Chondrocyte (in vitro differentiated cells): Measurements from ENCODE around the gene INPP4A. TPM values are rescaled to one million over a fixed set of nuclear protein-coding genes. Genes with fewer than 3 reads are reported as not detected.
A peak's percentile ranks its signal among the peaks of the same experiment; 100 is the strongest.

ENCODE experiments used
- DNase-seq: peaks from one replicate; pipeline ENCODE4 v3.0.0; 2021; ENCODE audit warnings: mixed read lengths, low spot score
- H3K27ac Mint-ChIP-seq: one replicate; pipeline ENCODE4 v1.8.0; 2021; ENCODE audit warnings: mild to moderate bottlenecking, moderate library complexity, mixed read lengths; ENCODE audit not compliant: unreplicated experiment
- H3K27me3 Mint-ChIP-seq: 2 replicates; pipeline ENCODE4 v1.8.0; 2021; ENCODE audit warnings: low read depth, mixed read lengths
- H3K36me3 Mint-ChIP-seq: 2 replicates; pipeline ENCODE4 v1.8.0; 2021; ENCODE audit warnings: low read depth, mixed read lengths
- H3K4me1 Mint-ChIP-seq: 2 replicates; pipeline ENCODE4 v1.8.0; 2021; ENCODE audit warnings: low read depth, mild to moderate bottlenecking, mixed read lengths
- H3K4me3 Mint-ChIP-seq: one replicate; pipeline ENCODE4 v1.8.0; 2021; ENCODE audit warnings: mild to moderate bottlenecking, moderate library complexity, mixed read lengths; ENCODE audit not compliant: unreplicated experiment
- H3K9me3 Mint-ChIP-seq: 2 replicates; pipeline ENCODE4 v1.8.0; 2021; ENCODE audit warnings: low read depth, mixed read lengths
- total RNA-seq: library from RNA; stranded (reverse); gene quantifications from 3 replicates; pipeline ENCODE4 v1.2.1, GENCODE V29; 2021
- TF ChIP-seq, protein P1 (sequence below): fragments of 200-600 bp; sonication (generic); IDR thresholded peaks from 2 replicates; pipeline ENCODE4 v1.5.0; 2021; ENCODE audit warnings: antibody characterized with exemption, mild to moderate bottlenecking, moderate library complexity

The INPP4A gene
- total RNA-seq, 1 donor from 2014 or later = 26.1 TPM

- H3K4me3 Mint-ChIP-seq = no peak overlapping the region
- TF ChIP-seq, protein P1, sequence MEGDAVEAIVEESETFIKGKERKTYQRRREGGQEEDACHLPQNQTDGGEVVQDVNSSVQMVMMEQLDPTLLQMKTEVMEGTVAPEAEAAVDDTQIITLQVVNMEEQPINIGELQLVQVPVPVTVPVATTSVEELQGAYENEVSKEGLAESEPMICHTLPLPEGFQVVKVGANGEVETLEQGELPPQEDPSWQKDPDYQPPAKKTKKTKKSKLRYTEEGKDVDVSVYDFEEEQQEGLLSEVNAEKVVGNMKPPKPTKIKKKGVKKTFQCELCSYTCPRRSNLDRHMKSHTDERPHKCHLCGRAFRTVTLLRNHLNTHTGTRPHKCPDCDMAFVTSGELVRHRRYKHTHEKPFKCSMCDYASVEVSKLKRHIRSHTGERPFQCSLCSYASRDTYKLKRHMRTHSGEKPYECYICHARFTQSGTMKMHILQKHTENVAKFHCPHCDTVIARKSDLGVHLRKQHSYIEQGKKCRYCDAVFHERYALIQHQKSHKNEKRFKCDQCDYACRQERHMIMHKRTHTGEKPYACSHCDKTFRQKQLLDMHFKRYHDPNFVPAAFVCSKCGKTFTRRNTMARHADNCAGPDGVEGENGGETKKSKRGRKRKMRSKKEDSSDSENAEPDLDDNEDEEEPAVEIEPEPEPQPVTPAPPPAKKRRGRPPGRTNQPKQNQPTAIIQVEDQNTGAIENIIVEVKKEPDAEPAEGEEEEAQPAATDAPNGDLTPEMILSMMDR = no peak
- peaks cover 13% of the 10 kb centered on the region for H3K4me1 Mint-ChIP-seq
- peaks cover 3% of the 10 kb centered on the region for H3K36me3 Mint-ChIP-seq
- H3K27me3 Mint-ChIP-seq = no peaks in the 10 kb centered on the region
- no peaks in the 10 kb centered on the region for H3K9me3 Mint-ChIP-seq
- no peak for DNase-seq
- H3K27ac Mint-ChIP-seq = no peak overlapping the region
Observed at GRCh38 chr2:98517636-98518035, 73.0 kb downstream of the INPP4A start.

GRCh38 chr2:98518101-98518500, 73.4 kb downstream of the INPP4A start:
- H3K27me3 Mint-ChIP-seq = no peaks in the 10 kb centered on the region
- H3K9me3 Mint-ChIP-seq = no peaks in the 10 kb centered on the region
- H3K4me1 Mint-ChIP-seq = peaks cover 13% of the 10 kb centered on the region
- H3K4me3 Mint-ChIP-seq = no peak overlapping the region
- H3K36me3 Mint-ChIP-seq = peaks cover 3% of the 10 kb centered on the region
- H3K27ac Mint-ChIP-seq = no peak overlapping the region
- no peak for DNase-seq
- TF ChIP-seq, protein P1 = peak; percentile 36

- H3K9me3 Mint-ChIP-seq = no peaks in the 10 kb centered on the region
- peaks cover 3% of the 10 kb centered on the region for H3K36me3 Mint-ChIP-seq
- no peak overlapping the region for H3K27ac Mint-ChIP-seq
- no peak overlapping the region for H3K4me3 Mint-ChIP-seq
- DNase-seq = no peak
- no peaks in the 10 kb centered on the region for H3K27me3 Mint-ChIP-seq
- H3K4me1 Mint-ChIP-seq = peaks cover 11% of the 10 kb centered on the region
- TF ChIP-seq, protein P1 = no peak
Observed at GRCh38 chr2:98519156-98519555, 74.5 kb downstream of the INPP4A start.

GRCh38 chr2:98519851-98520250, 75.2 kb downstream of the INPP4A start:
- H3K4me1 Mint-ChIP-seq = peaks cover 8% of the 10 kb centered on the region
- no peak overlapping the region for H3K4me3 Mint-ChIP-seq
- H3K27me3 Mint-ChIP-seq = no peaks in the 10 kb centered on the region
- H3K27ac Mint-ChIP-seq = no peak overlapping the region
- H3K9me3 Mint-ChIP-seq = no peaks in the 10 kb centered on the region
- peak; percentile 72 for DNase-seq
- TF ChIP-seq, protein P1 = no peak
- peaks cover 3% of the 10 kb centered on the region for H3K36me3 Mint-ChIP-seq

DNA sequence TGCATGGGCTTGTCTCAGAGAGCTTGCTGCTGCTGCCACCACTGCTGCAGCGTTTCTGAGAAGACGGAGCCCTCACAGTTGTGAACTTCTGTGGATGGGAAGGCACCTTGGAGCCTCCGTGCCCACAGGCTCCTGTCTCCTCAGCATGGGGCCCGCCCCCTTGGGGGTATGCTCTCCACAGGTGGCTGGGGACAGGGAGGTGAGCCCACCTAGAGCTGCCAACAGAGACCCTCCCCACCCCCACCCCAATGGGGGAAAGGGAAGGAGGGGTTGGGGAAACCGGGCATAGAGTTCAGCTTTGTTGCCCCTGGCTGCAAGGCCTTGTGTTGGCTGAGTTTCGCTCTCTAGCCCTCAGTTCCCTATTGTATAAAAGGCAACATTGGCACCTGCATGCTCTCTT, 76.1 kb downstream of the INPP4A start:
- no peak for DNase-seq
- Mint-ChIP-seq H3K9me3 (no peaks in the 10 kb centered on the region), H3K4me3 (no peak overlapping the region), H3K27me3 (no peaks in the 10 kb centered on the region), H3K36me3 (peaks cover 3% of the 10 kb centered on the region), H3K4me1 (no peaks in the 10 kb centered on the region), H3K27ac (no peak overlapping the region)
- TF ChIP-seq, protein P1 = no peak
